ENCODE data around the gene SH2D3C.

The SH2D3C gene

GRCh38 chr9:127722055-127722745 lies 56.3 kb downstream of the SH2D3C start:
- DNase-seq (ENCODE audit: low read depth): no peak
- H3K4me3 ChIP-seq (replicated peaks; ENCODE audit: low read depth, low read length): no peak overlapping the region
- no peak for TF ChIP-seq CTCF (IDR thresholded peaks at IDR 0.05; ENCODE audit: low read length, missing control alignments)

- TF ChIP-seq CTCF (IDR thresholded peaks at IDR 0.05; ENCODE audit: low read length, missing control alignments): no peak
- H3K4me3 ChIP-seq (replicated peaks; ENCODE audit: low read depth, low read length): no peak overlapping the region
- no peak for DNase-seq (ENCODE audit: low read depth)
These were observed 57.1 kb downstream of the SH2D3C start for GRCh38 chr9:127721391-127721821.

GRCh38 chr9:127720865-127721227 lies 57.6 kb downstream of the SH2D3C start:
- H3K4me3 ChIP-seq (replicated peaks; ENCODE audit: low read depth, low read length): no peak overlapping the region
- TF ChIP-seq CTCF (IDR thresholded peaks at IDR 0.05; ENCODE audit: low read length, missing control alignments): no peak
- DNase-seq (ENCODE audit: low read depth): no peak

- no peak overlapping the region for H3K4me3 ChIP-seq (replicated peaks; ENCODE audit: low read depth, low read length)
- no peak for DNase-seq (ENCODE audit: low read depth)
- TF ChIP-seq CTCF (IDR thresholded peaks at IDR 0.05; ENCODE audit: low read length, missing control alignments): no peak
These were observed 58.2 kb downstream of the SH2D3C start for GRCh38 chr9:127720031-127720864.

- no peak for TF ChIP-seq CTCF (IDR thresholded peaks at IDR 0.05; ENCODE audit: low read length, missing control alignments)
- no peak for DNase-seq (ENCODE audit: low read depth)
- no peak overlapping the region for H3K4me3 ChIP-seq (replicated peaks; ENCODE audit: low read depth, low read length)
These were observed 60.7 kb downstream of the SH2D3C start for GRCh38 chr9:127717766-127718165.

- peak overlapping the region; percentile 85 for H3K4me3 ChIP-seq (replicated peaks; ENCODE audit: low read depth, low read length)
- no peak for DNase-seq (ENCODE audit: low read depth)
- no peak for TF ChIP-seq CTCF (IDR thresholded peaks at IDR 0.05; ENCODE audit: low read length, missing control alignments)
These were observed 62.1 kb downstream of the SH2D3C start for GRCh38 chr9:127716412-127716811.
